Thyroid gland (tissue), 4 donors: ENCODE measurements around the gene LRP10. TPM values are rescaled to one million over a fixed set of nuclear protein-coding genes. Genes with fewer than 3 reads are reported as not detected.
A peak's percentile ranks its signal among the peaks of the same experiment; 100 is the strongest.

ENCODE experiments used
- DNase-seq, 2 donors: peaks; one replicate each; pipeline ENCODE4 v3.0.0-alpha.2; 2019
- H3K27ac ChIP-seq, 3 donors: fragments of 200-600 bp; sonication (generic); 1 replicate in 2 of 3; 2 replicates in 1 of 3; pipeline ENCODE4 v1.5.1; 2016 to 2019; ENCODE audit warnings: mild to moderate bottlenecking in 1 of 3, moderate library complexity in 1 of 3
- H3K27me3 ChIP-seq: fragments of 200-600 bp; sonication (generic); one replicate; pipeline ENCODE4 v1.5.1; 2019
- H3K36me3 ChIP-seq, 2 donors: fragments of 200-600 bp; sonication (generic); one replicate each; pipeline ENCODE4 v1.5.1; 2016 to 2019
- H3K4me1 ChIP-seq, 2 donors: fragments of 200-600 bp; sonication (generic); one replicate each; pipeline ENCODE4 v1.5.1; 2017 to 2019
- H3K4me3 ChIP-seq, 3 donors: fragments of 200-600 bp; sonication (generic); replicated peaks in 1 of 3; 1 replicate in 2 of 3; 2 replicates in 1 of 3; pipeline ENCODE4 v1.5.1; 2016; ENCODE audit warnings: mild to moderate bottlenecking in 1 of 3
- H3K9me3 ChIP-seq: fragments of 200-600 bp; sonication (generic); one replicate; pipeline ENCODE4 v1.5.1; 2017
- POLR2A ChIP-seq, 2 donors: fragments of 450-650 bp; IDR thresholded peaks; one replicate each; pipeline ENCODE4 v1.6.1; 2017; ENCODE audit warnings: antibody characterized with exemption in 2 of 2, mild to moderate bottlenecking in 2 of 2, moderate library complexity in 1 of 2
- WGBS, 2 donors: methylation state at CpG; one replicate each; pipeline ENCODE4 v1.1.5; 2017; 5-methylcytosine and 5-hydroxymethylcytosine counted together
- intact Hi-C: fragments of 100-400 bp; cut with DNase I; formaldehyde crosslinking; loops from one replicate; pipeline ENCODE4 v1.15.1; 2023
- total RNA-seq, 4 donors: library from RNA; depleted of rRNA; stranded (reverse); fragments of >200 nt; gene quantifications; one replicate each; pipeline ENCODE4 v1.2.3, GENCODE V29; 2016
- TF ChIP-seq, protein P1 (sequence below), 6 experiments: fragments of 200-600 bp in 3 of 6; fragments of 450-650 bp in 3 of 6; sonication (generic) in 3 of 6; IDR thresholded peaks; one replicate each; pipeline ENCODE4 v1.5.1; 2016 to 2019; ENCODE audit warnings: antibody characterized with exemption in 6 of 6, mild to moderate bottlenecking in 2 of 6, inconsistent platforms in 1 of 6, moderate library complexity in 1 of 6

LRP10 gene
- total RNA-seq, 4 donors from 2014 or later: 107 to 143 (median 121) TPM

DNA sequence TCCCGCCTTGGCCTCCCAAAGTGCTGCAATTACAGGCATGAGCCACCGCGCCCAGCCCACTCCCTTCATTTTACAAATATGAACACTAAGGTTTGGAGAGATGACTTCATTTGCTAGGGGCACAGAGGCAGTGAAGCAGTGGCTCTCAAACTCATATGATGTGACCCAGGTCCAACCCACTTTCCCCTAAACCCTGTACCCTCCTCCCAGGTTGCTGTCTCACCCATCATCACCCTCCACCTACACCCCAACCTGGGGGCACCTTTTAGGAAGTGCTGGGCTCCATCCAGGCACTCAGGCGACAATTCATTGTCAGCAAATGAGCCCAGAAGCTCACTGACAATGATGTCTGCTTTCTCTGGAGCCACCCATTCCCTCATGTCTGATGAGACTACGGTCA lies 52.2 kb downstream of the LRP10 start:
- H3K36me3 ChIP-seq: peaks cover 39 to 53% of the 10 kb centered on the region in 2 donors
- H3K27ac ChIP-seq: no peak overlapping the region
- peaks cover 10 to 17% of the 10 kb centered on the region in 2 donors for H3K4me1 ChIP-seq
- H3K4me3 ChIP-seq: no peak overlapping the region
- intact Hi-C loops: no loop called here
- H3K9me3 ChIP-seq: no peaks in the 10 kb centered on the region
- no peak for DNase-seq
- TF ChIP-seq, protein P1, sequence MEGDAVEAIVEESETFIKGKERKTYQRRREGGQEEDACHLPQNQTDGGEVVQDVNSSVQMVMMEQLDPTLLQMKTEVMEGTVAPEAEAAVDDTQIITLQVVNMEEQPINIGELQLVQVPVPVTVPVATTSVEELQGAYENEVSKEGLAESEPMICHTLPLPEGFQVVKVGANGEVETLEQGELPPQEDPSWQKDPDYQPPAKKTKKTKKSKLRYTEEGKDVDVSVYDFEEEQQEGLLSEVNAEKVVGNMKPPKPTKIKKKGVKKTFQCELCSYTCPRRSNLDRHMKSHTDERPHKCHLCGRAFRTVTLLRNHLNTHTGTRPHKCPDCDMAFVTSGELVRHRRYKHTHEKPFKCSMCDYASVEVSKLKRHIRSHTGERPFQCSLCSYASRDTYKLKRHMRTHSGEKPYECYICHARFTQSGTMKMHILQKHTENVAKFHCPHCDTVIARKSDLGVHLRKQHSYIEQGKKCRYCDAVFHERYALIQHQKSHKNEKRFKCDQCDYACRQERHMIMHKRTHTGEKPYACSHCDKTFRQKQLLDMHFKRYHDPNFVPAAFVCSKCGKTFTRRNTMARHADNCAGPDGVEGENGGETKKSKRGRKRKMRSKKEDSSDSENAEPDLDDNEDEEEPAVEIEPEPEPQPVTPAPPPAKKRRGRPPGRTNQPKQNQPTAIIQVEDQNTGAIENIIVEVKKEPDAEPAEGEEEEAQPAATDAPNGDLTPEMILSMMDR (IDR thresholded peaks at IDR 0.05): no peak
- no peak for TF ChIP-seq POLR2A (IDR thresholded peaks at IDR 0.05)
- 98 to 99% methylated on average over 5 of the region's 5 CpGs for WGBS, 2 donors
- no peaks in the 10 kb centered on the region for H3K27me3 ChIP-seq

DNA sequence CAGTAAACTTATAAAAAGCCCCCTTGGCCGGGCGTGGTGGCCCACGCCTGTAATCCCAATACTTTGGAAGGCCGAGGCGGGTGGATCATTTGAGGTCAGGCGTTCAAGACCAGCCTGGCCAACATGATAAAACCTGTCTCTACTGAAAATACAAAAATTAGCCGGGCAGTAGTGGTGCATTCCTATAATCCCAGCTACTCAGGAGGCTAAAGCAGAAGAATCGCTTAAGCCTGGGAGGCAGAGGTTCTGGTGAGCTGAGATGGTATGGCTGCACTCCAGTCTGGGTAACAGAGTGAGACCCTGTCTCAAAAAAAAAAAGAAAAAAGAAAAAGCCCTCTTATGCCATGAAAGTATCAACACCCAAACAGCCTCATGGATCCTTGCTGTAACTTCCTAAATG lies 54.0 kb downstream of the LRP10 start:
- H3K4me3 ChIP-seq: no peak overlapping the region
- H3K27ac ChIP-seq: no peak overlapping the region
- H3K36me3 ChIP-seq: peaks cover 36 to 53% of the 10 kb centered on the region in 2 donors
- intact Hi-C loops: no loop called here
- 96 to 99% methylated on average over 8 of the region's 8 CpGs for WGBS, 2 donors
- DNase-seq: no peak
- no peaks in the 10 kb centered on the region for H3K9me3 ChIP-seq
- H3K27me3 ChIP-seq: no peaks in the 10 kb centered on the region
- no peak for TF ChIP-seq POLR2A (IDR thresholded peaks at IDR 0.05)
- TF ChIP-seq, protein P1 (IDR thresholded peaks at IDR 0.05): no peak
- peaks cover 6 to 10% of the 10 kb centered on the region in 2 donors for H3K4me1 ChIP-seq

DNA sequence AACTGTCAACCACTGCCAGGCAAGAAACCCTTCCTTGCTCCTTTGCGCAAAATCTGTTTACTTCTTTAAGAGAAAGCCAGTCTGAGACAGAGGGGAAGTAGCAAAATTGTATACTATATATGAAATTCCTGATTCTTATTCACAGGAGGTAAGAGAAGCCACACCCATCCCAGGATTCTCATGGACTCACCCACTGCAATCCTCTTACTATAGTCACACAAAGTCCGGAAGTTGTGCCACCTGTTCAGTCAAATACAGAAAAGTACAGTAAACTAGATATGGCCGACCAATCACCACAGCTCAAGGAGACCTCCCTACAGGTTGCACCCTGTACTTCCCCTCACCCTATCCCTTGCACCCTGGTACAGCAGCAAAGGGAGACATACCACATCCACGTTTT lies 54.8 kb downstream of the LRP10 start:
- Histone ChIP-seq H3K36me3 (peaks cover 29 to 45% of the 10 kb centered on the region in 2 donors), H3K4me3 (no peak overlapping the region), H3K27ac (no peak overlapping the region), H3K27me3 (no peaks in the 10 kb centered on the region), H3K9me3 (no peaks in the 10 kb centered on the region), H3K4me1 (peaks cover 6 to 10% of the 10 kb centered on the region in 2 donors)
- no peak for TF ChIP-seq POLR2A (IDR thresholded peaks at IDR 0.05)
- TF ChIP-seq, protein P1 (IDR thresholded peaks at IDR 0.05): no peak
- intact Hi-C loops: no loop called here
- DNase-seq: no peak
- 91 to 93% methylated on average over 4 of the region's 4 CpGs for WGBS, 2 donors

DNA sequence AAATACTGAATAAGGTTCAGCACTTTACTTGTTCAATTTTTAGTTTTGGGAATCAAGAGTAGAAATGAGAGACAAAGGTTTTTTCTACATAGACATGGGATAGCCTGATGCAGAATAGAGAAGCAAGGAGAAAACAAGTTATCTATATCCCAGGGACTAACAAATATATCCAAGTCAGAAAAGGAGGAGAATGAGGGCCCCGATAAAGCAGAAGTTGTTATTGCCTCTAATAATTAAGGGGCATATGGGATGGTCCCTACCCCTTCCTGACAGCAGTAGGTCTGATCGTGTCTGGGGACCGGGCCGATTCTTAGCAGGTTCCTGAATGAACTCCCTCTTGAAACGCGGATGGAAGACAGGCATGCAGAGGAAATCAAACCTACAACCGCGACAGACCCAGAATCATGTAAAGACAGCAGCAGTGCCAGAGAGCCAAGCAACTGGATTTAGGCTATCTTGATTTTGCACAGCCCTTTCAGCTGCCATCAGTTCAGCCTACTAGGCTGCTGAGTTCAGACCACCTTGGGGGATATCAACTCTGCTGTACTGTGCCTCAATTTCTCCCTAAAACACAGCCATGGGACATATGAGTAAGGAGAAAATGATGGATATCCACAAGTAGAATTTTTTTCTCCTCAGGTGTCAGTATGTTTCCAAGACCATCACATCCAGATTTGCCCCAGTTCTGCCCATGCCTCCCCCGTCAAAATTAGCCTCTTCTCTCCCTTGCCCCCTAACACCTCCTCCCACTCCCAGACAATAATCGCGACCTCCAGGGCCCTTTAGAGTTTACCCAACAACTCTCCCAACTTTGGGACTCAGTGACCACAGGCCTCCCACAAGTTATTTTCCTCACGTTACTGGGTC lies 56.9 kb downstream of the LRP10 start:
- no peaks in the 10 kb centered on the region for H3K9me3 ChIP-seq
- no peak for TF ChIP-seq POLR2A (IDR thresholded peaks at IDR 0.05)
- TF ChIP-seq, protein P1 (IDR thresholded peaks at IDR 0.05): no peak
- peak overlapping the region; percentile 62 to 84 (median 70) for H3K27ac ChIP-seq
- WGBS, 2 donors: 15% methylated on average over 12 of the region's 12 CpGs
- intact Hi-C loops: no loop called here
- H3K4me1 ChIP-seq: peaks cover 6 to 10% of the 10 kb centered on the region in 2 donors
- no peaks in the 10 kb centered on the region for H3K27me3 ChIP-seq
- no peak for DNase-seq
- H3K36me3 ChIP-seq: peaks cover 13 to 28% of the 10 kb centered on the region in 2 donors
- peak overlapping the region; percentile 30 to 83 (median 77) for H3K4me3 ChIP-seq
